Astrocyte (in vitro differentiated cells and primary cell): ENCODE results near the gene AHNAK2. TPM values are rescaled to one million over a fixed set of nuclear protein-coding genes. Genes with fewer than 3 reads are reported as not detected.

ENCODE experiments used
- DNase-seq: peaks from one replicate; pipeline ENCODE4 v3.0.0-alpha.2; 2010; ENCODE audit warnings: low read depth
- FAIRE-seq: peaks from 2 replicates; lab custom pipeline; 2011; peaks lifted over from hg19 to GRCh38; lab: Jason Lieb, UNC
- H2AFZ ChIP-seq: 2 replicates; pipeline ENCODE4 v1.6.0; 2012; ENCODE audit warnings: low read depth, low read length, inconsistent platforms
- H3K27ac ChIP-seq: 2 replicates; pipeline ENCODE4 v1.5.1; 2011; ENCODE audit warnings: low read depth, low read length, inconsistent platforms
- H3K27me3 ChIP-seq: 2 replicates; pipeline ENCODE4 v1.6.0; 2011; ENCODE audit warnings: low read length, inconsistent platforms; ENCODE audit not compliant: insufficient read depth
- H3K36me3 ChIP-seq: 2 replicates; pipeline ENCODE4 v1.5.1; 2011; ENCODE audit warnings: low read length, inconsistent platforms; ENCODE audit not compliant: insufficient read depth
- H3K4me1 ChIP-seq: 2 replicates; pipeline ENCODE4 v1.5.1; 2011; ENCODE audit warnings: low read length, inconsistent platforms; ENCODE audit not compliant: insufficient read depth
- H3K4me2 ChIP-seq: 2 replicates; pipeline ENCODE4 v1.6.0; 2012; ENCODE audit warnings: low read length, inconsistent platforms
- H3K4me3 ChIP-seq: 2 replicates; pipeline ENCODE4 v1.5.1; 2011; ENCODE audit warnings: low read depth, mild to moderate bottlenecking, low read length, inconsistent platforms; ENCODE audit not compliant: insufficient read depth
- H3K79me2 ChIP-seq: 2 replicates; pipeline ENCODE4 v1.6.0; 2012; ENCODE audit warnings: mild to moderate bottlenecking, low read length, inconsistent platforms; ENCODE audit not compliant: insufficient read depth
- H3K9ac ChIP-seq: 2 replicates; pipeline ENCODE4 v1.6.0; 2012; ENCODE audit warnings: mild to moderate bottlenecking, low read length, inconsistent platforms
- H3K9me3 ChIP-seq: 2 replicates; pipeline ENCODE4 v1.5.1; 2012; ENCODE audit warnings: low read depth, mild to moderate bottlenecking, low read length, inconsistent platforms; ENCODE audit not compliant: insufficient read depth
- H4K20me1 ChIP-seq: 2 replicates; pipeline ENCODE4 v1.6.0; 2012; ENCODE audit warnings: low read length, inconsistent platforms; ENCODE audit not compliant: insufficient read depth
- H3K27ac Mint-ChIP-seq: one replicate; pipeline ENCODE4 v1.8.0; 2021; ENCODE audit warnings: mild to moderate bottlenecking, mixed read lengths; ENCODE audit not compliant: unreplicated experiment
- H3K27me3 Mint-ChIP-seq: one replicate; pipeline ENCODE4 v1.8.0; 2021; ENCODE audit warnings: low read depth, mixed read lengths; ENCODE audit not compliant: unreplicated experiment
- H3K36me3 Mint-ChIP-seq: one replicate; pipeline ENCODE4 v1.8.0; 2021; ENCODE audit warnings: low read depth, mixed read lengths; ENCODE audit not compliant: unreplicated experiment
- H3K4me1 Mint-ChIP-seq: one replicate; pipeline ENCODE4 v1.8.0; 2021; ENCODE audit warnings: low read depth, mixed read lengths; ENCODE audit not compliant: unreplicated experiment
- H3K4me3 Mint-ChIP-seq: one replicate; pipeline ENCODE4 v1.8.0; 2021; ENCODE audit warnings: mild to moderate bottlenecking, moderate library complexity, mixed read lengths; ENCODE audit not compliant: unreplicated experiment
- H3K9me3 Mint-ChIP-seq: one replicate; pipeline ENCODE4 v1.8.0; 2021; ENCODE audit warnings: mild to moderate bottlenecking, mixed read lengths; ENCODE audit not compliant: unreplicated experiment
- EZH2 ChIP-seq: IDR thresholded peaks from 2 replicates; pipeline ENCODE4 v1.6.1; 2012; ENCODE audit warnings: mild to moderate bottlenecking, low read length, inconsistent platforms; ENCODE audit not compliant: insufficient read depth
- total RNA-seq: library from RNA; stranded (reverse); gene quantifications from 2 replicates; pipeline ENCODE4 v1.2.1, GENCODE V29; 2021
- TF ChIP-seq, protein P1 (sequence below): IDR thresholded peaks from 2 replicates; pipeline ENCODE4 v1.5.1; 2011; ENCODE audit warnings: low read depth, mild to moderate bottlenecking, inconsistent platforms, low read length, moderate library complexity; ENCODE audit not compliant: insufficient read depth

AHNAK2 gene
- total RNA-seq, 1 donor from 2014 or later, result 44.7 TPM

DNA sequence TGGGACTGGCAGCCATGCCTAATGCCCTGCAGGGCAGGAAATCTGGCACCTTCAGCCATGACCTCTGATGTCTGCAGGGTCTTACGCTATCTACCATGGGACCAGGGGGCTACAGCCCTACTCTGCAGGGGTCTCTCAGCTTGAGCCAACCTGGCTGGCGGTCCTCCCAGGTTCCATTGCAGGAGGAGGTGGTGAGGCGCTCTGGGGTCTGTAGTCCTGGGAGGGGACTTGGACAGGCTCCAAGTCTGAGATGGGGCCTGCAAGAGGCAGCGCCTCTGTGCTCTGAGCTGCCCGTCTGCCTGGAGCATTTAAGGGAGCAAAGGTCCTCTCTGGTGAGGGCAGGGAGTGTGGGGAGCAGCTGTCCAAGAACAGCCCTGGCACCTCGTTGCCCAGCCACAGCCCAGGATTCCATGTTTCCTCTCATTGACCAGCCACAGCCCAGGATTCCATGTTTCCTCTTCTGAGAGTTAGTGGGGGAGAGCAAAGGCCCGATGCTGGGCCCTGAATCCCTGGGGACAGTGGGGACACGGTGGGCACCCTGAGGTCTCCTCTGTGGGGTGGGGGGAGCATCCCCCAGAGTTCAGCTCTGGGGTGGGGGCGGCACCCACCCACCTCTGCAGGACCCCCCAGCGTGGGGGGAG, 52.8 kb downstream of the AHNAK2 start:
- Histone ChIP-seq H4K20me1 (no peaks in the 10 kb centered on the region), H2AFZ (no peak overlapping the region), H3K4me1 (peaks cover 10% of the 10 kb centered on the region), H3K27me3 (peaks cover 3% of the 10 kb centered on the region), H3K79me2 (no peaks in the 10 kb centered on the region), H3K9me3 (no peaks in the 10 kb centered on the region), H3K9ac (no peak overlapping the region), H3K36me3 (no peaks in the 10 kb centered on the region), H3K27ac (no peak overlapping the region), H3K4me3 (no peak overlapping the region), H3K4me2 (no peak overlapping the region)
- no peak for TF ChIP-seq EZH2
- TF ChIP-seq, protein P1, sequence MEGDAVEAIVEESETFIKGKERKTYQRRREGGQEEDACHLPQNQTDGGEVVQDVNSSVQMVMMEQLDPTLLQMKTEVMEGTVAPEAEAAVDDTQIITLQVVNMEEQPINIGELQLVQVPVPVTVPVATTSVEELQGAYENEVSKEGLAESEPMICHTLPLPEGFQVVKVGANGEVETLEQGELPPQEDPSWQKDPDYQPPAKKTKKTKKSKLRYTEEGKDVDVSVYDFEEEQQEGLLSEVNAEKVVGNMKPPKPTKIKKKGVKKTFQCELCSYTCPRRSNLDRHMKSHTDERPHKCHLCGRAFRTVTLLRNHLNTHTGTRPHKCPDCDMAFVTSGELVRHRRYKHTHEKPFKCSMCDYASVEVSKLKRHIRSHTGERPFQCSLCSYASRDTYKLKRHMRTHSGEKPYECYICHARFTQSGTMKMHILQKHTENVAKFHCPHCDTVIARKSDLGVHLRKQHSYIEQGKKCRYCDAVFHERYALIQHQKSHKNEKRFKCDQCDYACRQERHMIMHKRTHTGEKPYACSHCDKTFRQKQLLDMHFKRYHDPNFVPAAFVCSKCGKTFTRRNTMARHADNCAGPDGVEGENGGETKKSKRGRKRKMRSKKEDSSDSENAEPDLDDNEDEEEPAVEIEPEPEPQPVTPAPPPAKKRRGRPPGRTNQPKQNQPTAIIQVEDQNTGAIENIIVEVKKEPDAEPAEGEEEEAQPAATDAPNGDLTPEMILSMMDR, result no peak
- H3K27me3 Mint-ChIP-seq, result peaks cover 19% of the 10 kb centered on the region
- H3K4me1 Mint-ChIP-seq, result no peaks in the 10 kb centered on the region
- H3K4me3 Mint-ChIP-seq, result no peak overlapping the region
- H3K36me3 Mint-ChIP-seq, result no peaks in the 10 kb centered on the region
- FAIRE-seq (no peak), DNase-seq (no peak)
- no peak overlapping the region for H3K27ac Mint-ChIP-seq
- peaks cover 2% of the 10 kb centered on the region for H3K9me3 Mint-ChIP-seq

GRCh38 chr14:104924421-104925213, 53.6 kb downstream of the AHNAK2 start, which contains the start of gene PLD4:
PLD4 (plus strand) TSS chr14:104924879; CDS start chr14:104927141, 2,262 bp downstream.
- Mint-ChIP-seq H3K9me3 (no peaks in the 10 kb centered on the region), H3K4me1 (no peaks in the 10 kb centered on the region), H3K27ac (no peak within 1 kb of the TSS), H3K36me3 (no peaks in the 10 kb centered on the region), H3K4me3 (no peak within 1 kb of the TSS), H3K27me3 (peaks cover 14% of the 10 kb centered on the region)
- no peak for TF ChIP-seq EZH2
- TF ChIP-seq, protein P1, result no peak
- DNase-seq, result no peak
- Histone ChIP-seq H4K20me1 (no peaks in the 10 kb centered on the region), H3K4me3 (no peak within 1 kb of the TSS), H3K79me2 (no peaks in the 10 kb centered on the region), H3K27ac (no peak within 1 kb of the TSS), H3K4me1 (peaks cover 10% of the 10 kb centered on the region), H3K36me3 (no peaks in the 10 kb centered on the region), H3K9ac (no peak within 1 kb of the TSS), H3K27me3 (no peaks in the 10 kb centered on the region), H2AFZ (no peak within 1 kb of the TSS), H3K4me2 (no peak within 1 kb of the TSS), H3K9me3 (no peaks in the 10 kb centered on the region)
- FAIRE-seq, result no peak
